HG03280 (cell line): ENCODE results near the gene CRTC1.

Experiments used
- ATAC-seq: cut with Tn5 transposase; IDR thresholded peaks from one replicate; pipeline ENCODE4 v1.9.1; 2021; ENCODE audit warnings: mild to moderate bottlenecking, moderate library complexity; ENCODE audit not compliant: unreplicated experiment

CRTC1 gene

GRCh38 chr19:18651733-18652132 lies 31.7 kb upstream of the CRTC1 start:
- ATAC-seq, result no peak

- ATAC-seq, result no peak
Observed at GRCh38 chr19:18653853-18654252, 29.6 kb upstream of the CRTC1 start.

GRCh38 chr19:18654469-18654868 lies 29.0 kb upstream of the CRTC1 start:
- ATAC-seq, result no peak

GRCh38 chr19:18655173-18655844 lies 28.2 kb upstream of the CRTC1 start:
- ATAC-seq, result no peak

- ATAC-seq, result no peak
Observed at GRCh38 chr19:18656337-18657086, 27.0 kb upstream of the CRTC1 start.

GRCh38 chr19:18657590-18658365 lies 25.7 kb upstream of the CRTC1 start:
- no peak for ATAC-seq

- ATAC-seq, result no peak
Observed at GRCh38 chr19:18658366-18658855, 25.1 kb upstream of the CRTC1 start.

GRCh38 chr19:18659281-18660050 lies 24.0 kb upstream of the CRTC1 start:
- no peak for ATAC-seq

- ATAC-seq, result no peak
Observed at GRCh38 chr19:18660051-18660910, 23.2 kb upstream of the CRTC1 start.

- no peak for ATAC-seq
Observed at GRCh38 chr19:18660939-18661670, 22.4 kb upstream of the CRTC1 start.

GRCh38 chr19:18662972-18663732 lies 20.3 kb upstream of the CRTC1 start:
- ATAC-seq, result no peak

GRCh38 chr19:18663940-18664530 lies 19.4 kb upstream of the CRTC1 start:
- ATAC-seq, result no peak

GRCh38 chr19:18665771-18666202 lies 17.7 kb upstream of the CRTC1 start:
- ATAC-seq, result no peak

GRCh38 chr19:18666317-18666716 lies 17.2 kb upstream of the CRTC1 start:
- no peak for ATAC-seq

- ATAC-seq, result no peak
Observed at GRCh38 chr19:18666784-18667183, 16.7 kb upstream of the CRTC1 start.

GRCh38 chr19:18667531-18668251 lies 15.8 kb upstream of the CRTC1 start:
- no peak for ATAC-seq

GRCh38 chr19:18668252-18668631 lies 15.2 kb upstream of the CRTC1 start:
- no peak for ATAC-seq
